ENCODE data around the gene TMEM163.

DNA sequence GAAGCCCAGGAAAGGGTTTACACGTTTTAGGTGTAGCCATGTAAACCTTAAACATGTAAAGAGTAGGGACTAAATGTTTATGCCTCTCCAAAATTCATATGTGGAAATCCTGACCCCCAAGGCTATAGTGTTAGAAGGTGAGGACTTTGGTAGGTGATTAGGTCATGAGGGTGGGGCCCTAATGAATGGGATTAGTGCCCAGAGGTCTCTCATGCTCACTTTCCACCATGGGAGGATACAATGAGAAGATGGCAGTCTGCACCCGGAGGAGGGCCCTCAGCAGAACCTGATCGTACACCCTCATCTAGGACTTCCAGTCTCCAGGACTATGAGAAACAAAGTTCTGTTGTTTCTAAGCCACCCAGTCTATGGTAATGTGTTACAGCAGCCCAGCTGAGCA lies 119.6 kb downstream of the TMEM163 start:
- TF ChIP-seq, protein P1, sequence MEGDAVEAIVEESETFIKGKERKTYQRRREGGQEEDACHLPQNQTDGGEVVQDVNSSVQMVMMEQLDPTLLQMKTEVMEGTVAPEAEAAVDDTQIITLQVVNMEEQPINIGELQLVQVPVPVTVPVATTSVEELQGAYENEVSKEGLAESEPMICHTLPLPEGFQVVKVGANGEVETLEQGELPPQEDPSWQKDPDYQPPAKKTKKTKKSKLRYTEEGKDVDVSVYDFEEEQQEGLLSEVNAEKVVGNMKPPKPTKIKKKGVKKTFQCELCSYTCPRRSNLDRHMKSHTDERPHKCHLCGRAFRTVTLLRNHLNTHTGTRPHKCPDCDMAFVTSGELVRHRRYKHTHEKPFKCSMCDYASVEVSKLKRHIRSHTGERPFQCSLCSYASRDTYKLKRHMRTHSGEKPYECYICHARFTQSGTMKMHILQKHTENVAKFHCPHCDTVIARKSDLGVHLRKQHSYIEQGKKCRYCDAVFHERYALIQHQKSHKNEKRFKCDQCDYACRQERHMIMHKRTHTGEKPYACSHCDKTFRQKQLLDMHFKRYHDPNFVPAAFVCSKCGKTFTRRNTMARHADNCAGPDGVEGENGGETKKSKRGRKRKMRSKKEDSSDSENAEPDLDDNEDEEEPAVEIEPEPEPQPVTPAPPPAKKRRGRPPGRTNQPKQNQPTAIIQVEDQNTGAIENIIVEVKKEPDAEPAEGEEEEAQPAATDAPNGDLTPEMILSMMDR (conservative IDR thresholded peaks at IDR 0.05; ENCODE audit: low read length): no peak
- TF ChIP-seq EZH2phosphoT487 (IDR thresholded peaks at IDR 0.05; ENCODE audit: borderline replicate concordance, low read depth, low read length): no peak

Data from OCI-LY7 (cell line).